ENCODE results near the gene CAMTA1.
"Not testable (repeated sequence)": the region's sequence is repeated elsewhere in the genome, so short reads cannot be mapped to it uniquely, and the experiment has no call there.

CAMTA1 gene

GRCh38 chr1:7159116-7159781 lies 374.0 kb downstream of the CAMTA1 start:
- Histone ChIP-seq H3K27me3 (ENCODE audit: control insufficient read depth in 5 of 5, insufficient read depth in 4 of 5, low read length in 5 of 5) (peaks cover 0 to 9% (median 2%) of the 10 kb centered on the region in 5 donors), H3K4me1 (ENCODE audit: control insufficient read depth in 5 of 5, insufficient read depth in 5 of 5, low read length in 5 of 5) (no peaks in the 10 kb centered on the region), H3K27ac (ENCODE audit: low read depth, low read length) (no peak overlapping the region), H3K4me3 (ENCODE audit: low read depth in 1 of 5, low read length in 5 of 5) (no peak overlapping the region), H3K9me3 (ENCODE audit: control insufficient read depth in 5 of 5, low read length in 5 of 5) (peaks cover 0 to 4% (median 0%) of the 10 kb centered on the region in 5 donors), H3K9ac (ENCODE audit: low read length in 5 of 5) (no peak overlapping the region), H3K36me3 (ENCODE audit: control insufficient read depth in 5 of 5, insufficient read depth in 5 of 5, low read length in 5 of 5) (no peaks in the 10 kb centered on the region)

- H3K27ac ChIP-seq (ENCODE audit: low read depth, low read length); H3K4me1 ChIP-seq (ENCODE audit: control insufficient read depth in 5 of 5, insufficient read depth in 5 of 5, low read length in 5 of 5); H3K9me3 ChIP-seq (ENCODE audit: control insufficient read depth in 5 of 5, low read length in 5 of 5); H3K4me3 ChIP-seq (ENCODE audit: low read depth in 1 of 5, low read length in 5 of 5); H3K36me3 ChIP-seq (ENCODE audit: control insufficient read depth in 5 of 5, insufficient read depth in 5 of 5, low read length in 5 of 5); H3K9ac ChIP-seq (ENCODE audit: low read length in 5 of 5): not testable (repeated sequence)
- H3K27me3 ChIP-seq (ENCODE audit: control insufficient read depth in 5 of 5, insufficient read depth in 4 of 5, low read length in 5 of 5), result peaks cover 0 to 16% (median 8%) of the 10 kb centered on the region in 5 donors
Observed at GRCh38 chr1:7168554-7168953, 383.3 kb downstream of the CAMTA1 start.

- Histone ChIP-seq H3K9ac (ENCODE audit: low read length in 5 of 5) (no peak overlapping the region), H3K4me1 (ENCODE audit: control insufficient read depth in 5 of 5, insufficient read depth in 5 of 5, low read length in 5 of 5) (no peaks in the 10 kb centered on the region), H3K4me3 (ENCODE audit: low read depth in 1 of 5, low read length in 5 of 5) (no peak overlapping the region), H3K36me3 (ENCODE audit: control insufficient read depth in 5 of 5, insufficient read depth in 5 of 5, low read length in 5 of 5) (no peaks in the 10 kb centered on the region), H3K27ac (ENCODE audit: low read depth, low read length) (no peak overlapping the region), H3K27me3 (ENCODE audit: control insufficient read depth in 5 of 5, insufficient read depth in 4 of 5, low read length in 5 of 5) (peaks cover 8 to 26% (median 21%) of the 10 kb centered on the region in 5 donors), H3K9me3 (ENCODE audit: control insufficient read depth in 5 of 5, low read length in 5 of 5) (no peaks in the 10 kb centered on the region)
Observed at GRCh38 chr1:7171168-7171567, 385.9 kb downstream of the CAMTA1 start.

GRCh38 chr1:7171574-7171973 lies 386.3 kb downstream of the CAMTA1 start:
- Histone ChIP-seq H3K27ac (ENCODE audit: low read depth, low read length) (no peak overlapping the region), H3K4me1 (ENCODE audit: control insufficient read depth in 5 of 5, insufficient read depth in 5 of 5, low read length in 5 of 5) (no peaks in the 10 kb centered on the region), H3K4me3 (ENCODE audit: low read depth in 1 of 5, low read length in 5 of 5) (no peak overlapping the region), H3K27me3 (ENCODE audit: control insufficient read depth in 5 of 5, insufficient read depth in 4 of 5, low read length in 5 of 5) (peaks cover 8 to 26% (median 21%) of the 10 kb centered on the region in 5 donors), H3K9me3 (ENCODE audit: control insufficient read depth in 5 of 5, low read length in 5 of 5) (no peaks in the 10 kb centered on the region), H3K9ac (ENCODE audit: low read length in 5 of 5) (no peak overlapping the region), H3K36me3 (ENCODE audit: control insufficient read depth in 5 of 5, insufficient read depth in 5 of 5, low read length in 5 of 5) (no peaks in the 10 kb centered on the region)

GRCh38 chr1:7172804-7173203 lies 387.6 kb downstream of the CAMTA1 start:
- H3K9me3 ChIP-seq (ENCODE audit: control insufficient read depth in 5 of 5, low read length in 5 of 5), result peaks cover 0 to 5% (median 0%) of the 10 kb centered on the region in 5 donors
- no peaks in the 10 kb centered on the region for H3K4me1 ChIP-seq (ENCODE audit: control insufficient read depth in 5 of 5, insufficient read depth in 5 of 5, low read length in 5 of 5)
- no peak overlapping the region for H3K4me3 ChIP-seq (ENCODE audit: low read depth in 1 of 5, low read length in 5 of 5)
- no peak overlapping the region for H3K9ac ChIP-seq (ENCODE audit: low read length in 5 of 5)
- no peak overlapping the region for H3K27ac ChIP-seq (ENCODE audit: low read depth, low read length)
- H3K27me3 ChIP-seq (ENCODE audit: control insufficient read depth in 5 of 5, insufficient read depth in 4 of 5, low read length in 5 of 5), result peaks cover 11 to 26% (median 21%) of the 10 kb centered on the region in 5 donors
- no peaks in the 10 kb centered on the region for H3K36me3 ChIP-seq (ENCODE audit: control insufficient read depth in 5 of 5, insufficient read depth in 5 of 5, low read length in 5 of 5)

GRCh38 chr1:7174561-7174960 lies 389.3 kb downstream of the CAMTA1 start:
- H3K9ac ChIP-seq (ENCODE audit: low read length in 5 of 5), result no peak overlapping the region
- H3K4me1 ChIP-seq (ENCODE audit: control insufficient read depth in 5 of 5, insufficient read depth in 5 of 5, low read length in 5 of 5), result no peaks in the 10 kb centered on the region
- no peak overlapping the region for H3K27ac ChIP-seq (ENCODE audit: low read depth, low read length)
- peaks cover 0 to 5% (median 0%) of the 10 kb centered on the region in 5 donors for H3K9me3 ChIP-seq (ENCODE audit: control insufficient read depth in 5 of 5, low read length in 5 of 5)
- H3K4me3 ChIP-seq (ENCODE audit: low read depth in 1 of 5, low read length in 5 of 5), result no peak overlapping the region
- peaks cover 12 to 28% (median 21%) of the 10 kb centered on the region in 5 donors for H3K27me3 ChIP-seq (ENCODE audit: control insufficient read depth in 5 of 5, insufficient read depth in 4 of 5, low read length in 5 of 5)
- H3K36me3 ChIP-seq (ENCODE audit: control insufficient read depth in 5 of 5, insufficient read depth in 5 of 5, low read length in 5 of 5), result no peaks in the 10 kb centered on the region

GRCh38 chr1:7174980-7175906 lies 390.0 kb downstream of the CAMTA1 start:
- no peak overlapping the region for H3K9ac ChIP-seq (ENCODE audit: low read length in 5 of 5)
- peaks cover 0 to 5% (median 0%) of the 10 kb centered on the region in 5 donors for H3K9me3 ChIP-seq (ENCODE audit: control insufficient read depth in 5 of 5, low read length in 5 of 5)
- H3K4me1 ChIP-seq (ENCODE audit: control insufficient read depth in 5 of 5, insufficient read depth in 5 of 5, low read length in 5 of 5), result no peaks in the 10 kb centered on the region

GRCh38 chr1:7177021-7177420 lies 391.8 kb downstream of the CAMTA1 start:
- Histone ChIP-seq H3K27me3 (ENCODE audit: control insufficient read depth in 5 of 5, insufficient read depth in 4 of 5, low read length in 5 of 5) (peaks cover 12 to 28% (median 17%) of the 10 kb centered on the region in 5 donors), H3K9ac (ENCODE audit: low read length in 5 of 5) (no peak overlapping the region), H3K27ac (ENCODE audit: low read depth, low read length) (no peak overlapping the region), H3K36me3 (ENCODE audit: control insufficient read depth in 5 of 5, insufficient read depth in 5 of 5, low read length in 5 of 5) (no peaks in the 10 kb centered on the region), H3K4me1 (ENCODE audit: control insufficient read depth in 5 of 5, insufficient read depth in 5 of 5, low read length in 5 of 5) (no peaks in the 10 kb centered on the region), H3K9me3 (ENCODE audit: control insufficient read depth in 5 of 5, low read length in 5 of 5) (peaks cover 5 to 10% (median 6%) of the 10 kb centered on the region in 5 donors), H3K4me3 (ENCODE audit: low read depth in 1 of 5, low read length in 5 of 5) (no peak overlapping the region)

More at GRCh38 chr1:7174980-7175906, 390.0 kb downstream of the CAMTA1 start:
- Histone ChIP-seq H3K36me3 (ENCODE audit: control insufficient read depth in 5 of 5, insufficient read depth in 5 of 5, low read length in 5 of 5) (no peaks in the 10 kb centered on the region), H3K27me3 (ENCODE audit: control insufficient read depth in 5 of 5, insufficient read depth in 4 of 5, low read length in 5 of 5) (peaks cover 12 to 28% (median 21%) of the 10 kb centered on the region in 5 donors), H3K4me3 (ENCODE audit: low read depth in 1 of 5, low read length in 5 of 5) (no peak overlapping the region), H3K27ac (ENCODE audit: low read depth, low read length) (no peak overlapping the region)

GRCh38 chr1:7177438-7178146 lies 392.3 kb downstream of the CAMTA1 start:
- Histone ChIP-seq H3K36me3 (ENCODE audit: control insufficient read depth in 5 of 5, insufficient read depth in 5 of 5, low read length in 5 of 5) (no peaks in the 10 kb centered on the region), H3K4me3 (ENCODE audit: low read depth in 1 of 5, low read length in 5 of 5) (no peak overlapping the region), H3K9me3 (ENCODE audit: control insufficient read depth in 5 of 5, low read length in 5 of 5) (peaks cover 5 to 10% (median 8%) of the 10 kb centered on the region in 5 donors), H3K27me3 (ENCODE audit: control insufficient read depth in 5 of 5, insufficient read depth in 4 of 5, low read length in 5 of 5) (peaks cover 11 to 26% (median 15%) of the 10 kb centered on the region in 5 donors), H3K27ac (ENCODE audit: low read depth, low read length) (no peak overlapping the region), H3K9ac (ENCODE audit: low read length in 5 of 5) (no peak overlapping the region), H3K4me1 (ENCODE audit: control insufficient read depth in 5 of 5, insufficient read depth in 5 of 5, low read length in 5 of 5) (no peaks in the 10 kb centered on the region)

All from subcutaneous abdominal adipose tissue (tissue), 5 donors.